HepG2 (cell line): ENCODE results near the gene LAP3. TPM values are rescaled to one million over a fixed set of nuclear protein-coding genes. Genes with fewer than 3 reads are reported as not detected.

Experiments used
- ARID5B ChIP-seq: IDR thresholded peaks from 2 replicates; pipeline ENCODE4 v1.4.0; 2020; ENCODE audit warnings: mild to moderate bottlenecking, missing genetic modification reagents
- HHEX ChIP-seq: IDR thresholded peaks from 2 replicates; pipeline ENCODE4 v1.6.1; 2016; ENCODE audit warnings: control low read depth
- IKZF5 ChIP-seq: IDR thresholded peaks from 2 replicates; pipeline ENCODE4 v1.6.1; 2018; ENCODE audit warnings: missing genetic modification reagents, mild to moderate bottlenecking, missing compliant biosample characterization
- KDM1A ChIP-seq: IDR thresholded peaks from 2 replicates; pipeline ENCODE4 v1.6.1; 2016; ENCODE audit warnings: missing compliant biosample characterization
- KLF13 ChIP-seq: sonication (generic); formaldehyde crosslinking; IDR thresholded peaks from 2 replicates; pipeline ENCODE4 v1.4.0; 2020; ENCODE audit warnings: mild to moderate bottlenecking, missing genetic modification reagents
- RFX5 ChIP-seq: IDR thresholded peaks from 2 replicates; pipeline ENCODE4 v1.6.1; 2011; ENCODE audit warnings: low read depth, low read length, improper control_type of control experiment
- RFXAP ChIP-seq: sonication (generic); formaldehyde crosslinking; IDR thresholded peaks from 2 replicates; pipeline ENCODE4 v1.4.0; 2020; ENCODE audit warnings: missing genetic modification reagents, borderline replicate concordance
- ZBTB7A ChIP-seq: sonication (generic); formaldehyde crosslinking; IDR thresholded peaks from 2 replicates; pipeline ENCODE4 v1.8.0; 2022; ENCODE audit warnings: mild to moderate bottlenecking, missing genetic modification reagents
- ZMYM4 ChIP-seq: sonication (generic); formaldehyde crosslinking; IDR thresholded peaks from 2 replicates; pipeline ENCODE4 v1.8.1; 2023; ENCODE audit warnings: mild to moderate bottlenecking, missing genetic modification reagents
- ZNF136 ChIP-seq: sonication (generic); formaldehyde crosslinking; IDR thresholded peaks from 2 replicates; pipeline ENCODE4 v1.8.1; 2022; ENCODE audit warnings: low read depth, mild to moderate bottlenecking, moderate library complexity, missing genetic modification reagents
- ZNF333 ChIP-seq: sonication (generic); formaldehyde crosslinking; IDR thresholded peaks from 2 replicates; pipeline ENCODE4 v1.4.0; 2020; ENCODE audit warnings: mild to moderate bottlenecking, missing genetic modification reagents, borderline replicate concordance
- ZNF646 ChIP-seq: sonication (generic); formaldehyde crosslinking; IDR thresholded peaks from 2 replicates; pipeline ENCODE4 v1.9.0; 2021; ENCODE audit warnings: mild to moderate bottlenecking, missing genetic modification reagents
- ZNF660 ChIP-seq: sonication (generic); formaldehyde crosslinking; IDR thresholded peaks from 2 replicates; pipeline ENCODE4 v1.5.1; 2020; ENCODE audit warnings: mild to moderate bottlenecking, low read depth, missing genetic modification reagents, borderline replicate concordance
- ZNF747 ChIP-seq: sonication (generic); formaldehyde crosslinking; IDR thresholded peaks from 2 replicates; pipeline ENCODE4 v1.8.1; 2023; ENCODE audit warnings: missing genetic modification reagents, mild to moderate bottlenecking, borderline replicate concordance
- polyA plus RNA-seq, 8 experiments: library from polyadenylated mRNA; depleted of rRNA in 3 of 8; stranded (reverse) in 7 of 8; unstranded in 1 of 8; fragments of >200 nt; fragmentation: Illumina TruSeq in 4 of 8; extraction: Trizol in 4 of 8; gene quantifications; 2 replicates each; pipeline versions ENCODE4 v1.2.1 to v1.2.3, GENCODE V29; 2011 to 2016; ENCODE audit warnings: low read depth in 4 of 8, missing spikeins in 1 of 8, mixed read lengths in 1 of 8; ENCODE audit not compliant: insufficient read depth in 1 of 8
- total RNA-seq, 5 experiments: library from RNA; depleted of rRNA; stranded (reverse); fragments of >200 nt; fragmentation: Illumina TruSeq; extraction: Trizol; gene quantifications; 2 replicates each; pipeline ENCODE4 v1.2.3, GENCODE V29; 2016; ENCODE audit warnings: low read depth in 1 of 5
- TF ChIP-seq, protein P1 (sequence below): sonication (generic); formaldehyde crosslinking; IDR thresholded peaks from 2 replicates; pipeline ENCODE4 v1.8.1; 2023; ENCODE audit warnings: mild to moderate bottlenecking, missing genetic modification reagents

LAP3 gene
- total and polyA plus RNA-seq, 2 of the 13 experiments (the other 11 are each of a cell fraction or from before 2014, with no cell fraction given): 106 to 125 TPM

DNA sequence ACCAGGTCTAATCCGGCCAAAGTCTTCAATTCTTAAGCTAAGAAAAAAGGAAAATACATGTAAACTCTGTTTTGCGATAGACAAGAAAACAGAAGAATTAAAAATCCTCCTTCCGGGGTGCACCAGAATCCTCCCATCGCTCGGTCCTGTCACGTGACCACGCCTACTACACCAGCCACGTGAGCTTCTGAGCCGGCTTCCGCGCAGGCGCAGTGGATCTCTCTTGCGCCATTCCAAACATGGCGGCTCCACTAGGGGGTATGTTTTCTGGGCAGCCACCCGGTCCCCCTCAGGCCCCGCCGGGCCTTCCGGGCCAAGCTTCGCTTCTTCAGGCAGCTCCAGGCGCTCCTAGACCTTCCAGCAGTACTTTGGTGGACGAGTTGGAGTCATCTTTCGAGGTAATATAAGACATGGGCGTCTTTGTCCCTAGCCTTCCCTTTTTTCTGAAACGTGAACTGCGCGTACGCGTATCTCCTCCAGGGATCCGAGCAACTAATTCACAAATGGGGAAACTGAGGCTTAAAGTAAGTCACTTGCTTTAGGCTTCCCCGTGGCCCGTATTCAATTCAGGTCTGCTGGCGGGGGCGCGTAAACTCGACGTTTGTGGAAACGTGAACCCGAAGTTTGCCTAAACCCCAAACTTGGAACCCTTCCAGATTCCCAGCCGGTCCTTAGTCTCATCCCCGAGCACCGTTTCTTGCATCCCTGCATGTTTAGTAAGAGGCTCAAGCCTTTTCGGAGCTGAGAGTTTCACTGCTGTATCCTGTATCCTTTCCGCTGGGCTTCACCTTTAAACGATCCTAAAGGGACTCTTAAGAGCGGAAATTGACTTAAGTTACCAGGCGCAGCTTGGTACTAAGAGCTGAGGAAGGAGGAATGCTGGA is 37.7 kb downstream of the LAP3 start, which contains the start of gene MED28 (continued):
- TF ChIP-seq KLF13 (CRISPR knock-in tag) (no peak), ZNF660 (CRISPR knock-in tag) (no peak), ZBTB7A (no peak), ZNF646 (CRISPR knock-in tag) (no peak), ZNF333 (CRISPR knock-in tag) (no peak), ZMYM4 (CRISPR knock-in tag) (peak; percentile 43; the same call in 1 of the 2 replicates), KDM1A (CRISPR knock-in tag) (no peak), ZNF136 (CRISPR knock-in tag) (no peak), RFXAP (CRISPR knock-in tag) (peak; percentile 34; the same call in 1 of the 2 replicates), ARID5B (CRISPR knock-in tag) (no peak; the same call in 1 of the 2 replicates), ZNF747 (CRISPR knock-in tag) (no peak), HHEX (CRISPR knock-in tag) (no peak), RFX5 (no peak), IKZF5 (peak; percentile 57; the same call in 1 of the 2 replicates)
- TF ChIP-seq, protein P1, sequence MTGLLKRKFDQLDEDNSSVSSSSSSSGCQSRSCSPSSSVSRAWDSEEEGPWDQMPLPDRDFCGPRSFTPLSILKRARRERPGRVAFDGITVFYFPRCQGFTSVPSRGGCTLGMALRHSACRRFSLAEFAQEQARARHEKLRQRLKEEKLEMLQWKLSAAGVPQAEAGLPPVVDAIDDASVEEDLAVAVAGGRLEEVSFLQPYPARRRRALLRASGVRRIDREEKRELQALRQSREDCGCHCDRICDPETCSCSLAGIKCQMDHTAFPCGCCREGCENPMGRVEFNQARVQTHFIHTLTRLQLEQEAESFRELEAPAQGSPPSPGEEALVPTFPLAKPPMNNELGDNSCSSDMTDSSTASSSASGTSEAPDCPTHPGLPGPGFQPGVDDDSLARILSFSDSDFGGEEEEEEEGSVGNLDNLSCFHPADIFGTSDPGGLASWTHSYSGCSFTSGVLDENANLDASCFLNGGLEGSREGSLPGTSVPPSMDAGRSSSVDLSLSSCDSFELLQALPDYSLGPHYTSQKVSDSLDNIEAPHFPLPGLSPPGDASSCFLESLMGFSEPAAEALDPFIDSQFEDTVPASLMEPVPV (CRISPR knock-in tag): no peak
